ENCODE results near the gene DDX43.
A peak's percentile ranks its signal among the peaks of the same experiment; 100 is the strongest.
"Not testable (repeated sequence)": the region's sequence is repeated elsewhere in the genome, so short reads cannot be mapped to it uniquely, and the experiment has no call there.

Gene DDX43

DNA sequence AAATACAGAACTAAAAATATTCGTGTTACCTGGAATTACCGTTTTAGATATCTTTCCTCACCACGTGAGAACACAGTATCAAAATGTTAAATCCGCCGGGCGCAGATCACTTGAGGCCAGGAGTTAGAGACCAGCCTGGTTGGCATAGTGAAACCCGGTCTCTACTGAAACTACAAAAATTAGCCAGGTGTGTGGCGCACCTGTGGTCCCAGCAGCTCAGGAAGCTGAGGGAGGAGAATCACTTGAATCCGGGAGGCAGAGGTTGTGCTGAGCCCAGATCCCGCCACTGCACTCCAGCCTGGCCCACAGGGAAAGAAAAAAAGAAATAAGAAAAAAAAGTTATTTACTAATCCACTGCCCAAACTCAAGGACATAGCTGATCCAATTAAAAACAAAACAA lies 4.8 kb upstream of the DDX43 start:
- DNase-seq, result no peak

DNA sequence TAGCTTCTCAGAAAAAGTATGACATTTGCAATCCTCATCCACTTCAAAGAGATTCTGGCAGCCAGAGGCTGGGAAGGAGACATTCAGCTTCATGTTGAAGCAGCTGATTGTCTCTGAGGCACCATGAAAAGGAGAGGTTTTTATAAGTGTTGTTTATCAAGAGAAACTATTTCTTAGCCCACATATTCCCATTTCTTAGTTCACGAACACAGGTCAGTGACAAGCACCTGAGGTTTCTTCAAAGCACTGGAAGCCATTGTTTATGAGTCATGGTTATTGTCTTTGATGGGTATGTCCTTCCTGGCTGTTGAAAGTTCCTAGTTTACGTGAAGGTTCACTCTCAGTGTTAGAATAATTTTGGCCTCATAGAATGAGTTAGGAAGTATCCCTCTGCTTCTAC lies 3.0 kb upstream of the DDX43 start:
- peak; percentile 12 for DNase-seq

DNA sequence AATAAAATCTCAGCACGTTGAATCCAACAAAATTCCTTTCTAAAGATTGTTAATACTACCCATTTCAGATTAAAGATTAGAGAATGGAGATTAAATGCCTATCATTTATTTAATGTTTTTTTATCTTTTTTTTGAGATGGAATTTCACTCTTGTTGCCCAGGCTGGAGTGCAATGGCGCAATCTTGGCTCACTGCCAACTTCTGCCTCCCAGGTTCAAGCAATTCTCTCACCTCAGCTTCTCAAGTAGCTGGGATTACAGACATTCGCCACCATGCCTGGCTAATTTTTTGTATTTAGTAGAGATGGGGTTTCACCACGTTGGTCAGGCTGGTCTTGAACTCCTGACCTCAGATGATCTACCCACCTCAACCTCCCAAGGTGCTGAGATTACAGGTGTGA lies 2.4 kb upstream of the DDX43 start:
- DNase-seq, result not testable (repeated sequence)

DNA sequence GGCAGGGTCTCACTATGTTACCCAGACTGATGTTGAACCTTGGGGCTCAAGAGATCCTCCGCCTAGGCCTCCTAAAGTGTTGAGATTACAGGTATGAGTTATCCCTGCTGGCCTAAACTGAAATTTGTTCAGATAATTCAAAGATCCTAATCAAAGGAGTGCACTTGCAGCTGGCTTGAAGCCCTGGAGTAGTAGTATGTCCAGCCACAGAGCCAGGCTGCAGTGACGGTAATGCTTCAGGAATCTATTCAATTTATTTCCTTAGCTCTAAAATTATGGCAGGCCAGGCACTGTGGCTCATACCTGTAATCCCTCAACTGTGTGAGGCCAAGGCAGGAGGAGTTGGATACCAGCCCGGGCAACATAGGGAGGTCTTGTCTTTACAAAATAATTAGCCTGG lies 1.4 kb upstream of the DDX43 start:
- DNase-seq, result no peak

DNA sequence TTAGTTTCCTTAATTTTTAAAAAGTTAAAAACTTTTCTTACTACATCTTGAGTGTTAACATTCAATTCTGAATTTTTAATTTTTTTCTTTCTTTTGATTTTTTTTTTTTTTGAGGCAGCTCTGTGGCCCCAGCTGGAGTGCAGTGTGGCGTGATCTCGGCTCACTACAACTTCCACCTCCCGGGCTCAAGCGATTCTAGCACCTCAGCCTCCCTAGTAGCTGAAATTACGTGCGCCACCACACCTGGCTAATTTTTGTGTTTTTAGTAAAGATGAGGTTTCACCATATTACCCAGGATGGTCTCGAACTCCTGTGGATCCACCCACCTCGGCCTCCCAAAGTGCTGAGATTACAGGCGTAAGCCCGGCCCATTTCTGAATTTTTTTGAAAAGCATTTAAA lies 1.2 kb downstream of the DDX43 start:
- no peak for DNase-seq

DNA sequence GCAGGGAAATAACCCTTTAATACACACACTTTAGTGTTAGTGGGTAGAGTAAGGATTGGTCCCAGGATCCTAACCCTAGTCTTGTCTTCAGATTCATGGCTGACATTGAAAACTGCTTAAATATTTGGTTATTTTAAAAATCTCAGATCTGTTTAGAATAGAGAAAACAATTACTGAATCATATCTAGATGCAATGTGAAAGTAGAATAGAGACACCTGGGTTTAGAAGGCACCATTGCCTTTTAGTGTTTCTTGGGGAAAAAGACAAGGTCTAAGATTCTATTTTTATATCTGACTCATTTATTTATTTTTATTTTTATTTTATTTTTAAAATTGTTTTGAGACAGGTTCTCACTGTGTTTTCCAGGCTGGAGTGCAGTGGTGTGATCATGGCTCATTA lies 6.0 kb downstream of the DDX43 start:
- no peak for DNase-seq

DNA sequence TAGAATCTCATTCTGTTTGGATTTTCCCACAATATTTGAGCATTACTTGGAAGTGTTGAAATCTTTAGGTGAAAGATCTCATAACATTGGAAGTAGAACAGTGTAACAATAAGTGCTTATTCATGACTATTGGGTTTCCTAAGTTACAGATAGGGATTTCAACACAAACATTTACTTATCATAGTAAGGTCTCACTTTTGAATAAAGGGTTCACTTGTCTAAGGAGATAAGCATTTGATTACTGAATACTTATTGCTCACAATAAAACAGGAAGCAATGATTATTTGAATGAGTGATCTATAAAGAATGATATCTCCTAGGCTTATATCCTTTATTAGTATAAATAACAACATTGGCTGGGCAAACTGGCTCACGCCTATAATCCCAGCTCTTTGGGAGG lies 14.8 kb downstream of the DDX43 start:
- DNase-seq, result no peak

DNA sequence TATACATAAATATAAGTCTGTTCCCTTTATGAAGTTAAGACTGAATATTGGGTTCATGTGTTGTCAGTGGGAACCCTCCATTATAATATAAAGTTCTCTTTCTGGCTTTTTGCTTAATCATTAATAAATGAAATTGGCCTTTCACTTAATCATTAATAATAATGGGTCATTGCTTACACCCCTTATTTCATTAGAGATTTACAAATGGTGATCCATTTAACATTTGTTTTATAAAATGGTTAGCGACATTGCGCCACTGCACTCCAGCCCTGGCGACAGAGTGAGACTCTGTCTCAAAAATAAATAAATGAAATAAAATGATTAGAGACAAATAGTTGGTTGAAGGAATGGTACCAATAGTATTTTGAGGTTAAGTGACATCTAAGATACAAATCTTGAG lies 18.5 kb downstream of the DDX43 start:
- DNase-seq, result no peak

DNA sequence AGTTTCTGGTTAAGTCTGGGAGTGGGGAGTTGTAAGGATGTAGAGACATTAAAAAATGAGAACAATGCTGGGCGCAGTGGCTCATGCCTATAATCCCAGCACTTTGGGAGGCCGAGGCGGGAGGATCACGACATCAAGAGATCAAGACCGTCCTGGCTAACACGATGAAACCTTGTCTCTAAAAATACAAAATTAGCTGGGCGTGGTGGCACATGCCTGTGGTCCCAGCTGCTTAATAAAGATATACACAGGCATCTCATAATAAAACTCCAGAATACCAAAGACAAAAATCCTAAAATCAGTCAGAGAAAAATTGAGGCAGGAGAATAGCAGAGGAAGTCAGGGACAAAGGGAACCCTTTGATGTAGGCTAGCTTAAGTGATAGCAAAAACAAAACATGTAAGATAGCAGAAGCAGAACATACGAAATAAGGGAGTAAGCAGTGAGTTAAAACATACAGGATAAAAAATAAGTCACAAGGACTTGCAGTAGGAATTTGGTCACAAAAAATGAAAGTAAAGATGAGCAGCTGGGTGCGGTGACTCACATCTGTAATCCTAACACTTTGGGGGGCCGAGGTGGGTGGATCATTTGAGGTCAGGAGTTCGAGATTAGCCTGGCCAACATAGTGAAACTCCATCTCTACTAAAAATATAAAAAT lies 23.6 kb downstream of the DDX43 start:
- DNase-seq, result no peak

DNA sequence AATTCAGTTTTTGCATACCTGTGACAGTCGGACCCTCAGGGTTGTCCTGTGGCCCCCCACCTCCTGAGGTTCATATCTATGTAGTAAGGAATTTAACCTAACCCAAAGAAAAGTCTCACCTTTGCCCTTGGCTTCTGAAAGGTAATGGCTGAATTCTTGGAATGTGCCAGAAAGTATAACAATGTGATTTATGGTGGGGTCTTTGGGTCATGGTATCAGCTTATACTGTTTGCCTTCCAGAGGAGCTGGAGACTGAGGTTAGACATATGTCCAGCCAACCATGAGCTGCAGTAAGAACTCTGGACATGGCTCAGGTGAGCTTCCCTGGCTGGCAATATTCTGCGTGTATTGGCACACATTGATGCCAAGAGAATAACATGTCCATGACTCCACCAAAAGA lies 26.9 kb downstream of the DDX43 start:
- no peak for DNase-seq

DNA sequence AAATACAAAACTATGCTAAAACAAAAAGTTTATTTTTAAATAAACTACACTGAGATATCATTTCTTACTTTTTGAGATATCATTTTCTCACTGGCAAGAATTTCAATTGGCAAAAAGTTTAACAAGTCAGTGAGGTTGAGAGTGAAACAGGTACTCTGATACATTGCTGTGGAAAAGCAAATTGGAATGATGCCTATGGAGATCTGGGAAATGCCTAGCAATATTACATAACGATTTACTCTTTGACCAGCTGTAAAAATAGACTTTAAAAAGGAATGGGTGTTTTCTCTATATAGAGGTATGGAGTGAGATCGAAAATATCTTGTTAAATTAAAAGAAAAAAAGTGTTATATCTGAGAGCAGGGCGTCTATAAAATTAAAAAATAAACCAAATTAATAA lies 40.6 kb downstream of the DDX43 start:
- DNase-seq, result no peak

DNA sequence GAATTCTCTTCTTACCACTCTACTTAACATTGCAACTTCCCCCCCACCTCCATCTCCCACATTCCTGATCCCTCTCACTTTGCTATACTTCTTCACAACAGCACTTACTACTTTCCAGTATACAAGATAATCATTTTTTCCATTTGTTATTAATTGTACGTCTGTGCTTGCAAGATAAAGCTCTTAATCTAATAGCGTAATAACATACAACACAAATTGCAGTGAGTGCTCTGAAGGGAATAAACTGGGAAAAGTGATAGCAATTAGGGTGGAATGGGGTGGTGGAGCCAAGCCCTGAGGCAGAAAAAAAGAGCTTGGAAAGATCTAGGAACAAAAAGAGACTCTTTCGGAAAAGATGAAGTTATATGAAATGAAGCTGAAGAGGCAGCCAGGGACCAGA lies 48.9 kb downstream of the DDX43 start:
- DNase-seq, result no peak

DNA sequence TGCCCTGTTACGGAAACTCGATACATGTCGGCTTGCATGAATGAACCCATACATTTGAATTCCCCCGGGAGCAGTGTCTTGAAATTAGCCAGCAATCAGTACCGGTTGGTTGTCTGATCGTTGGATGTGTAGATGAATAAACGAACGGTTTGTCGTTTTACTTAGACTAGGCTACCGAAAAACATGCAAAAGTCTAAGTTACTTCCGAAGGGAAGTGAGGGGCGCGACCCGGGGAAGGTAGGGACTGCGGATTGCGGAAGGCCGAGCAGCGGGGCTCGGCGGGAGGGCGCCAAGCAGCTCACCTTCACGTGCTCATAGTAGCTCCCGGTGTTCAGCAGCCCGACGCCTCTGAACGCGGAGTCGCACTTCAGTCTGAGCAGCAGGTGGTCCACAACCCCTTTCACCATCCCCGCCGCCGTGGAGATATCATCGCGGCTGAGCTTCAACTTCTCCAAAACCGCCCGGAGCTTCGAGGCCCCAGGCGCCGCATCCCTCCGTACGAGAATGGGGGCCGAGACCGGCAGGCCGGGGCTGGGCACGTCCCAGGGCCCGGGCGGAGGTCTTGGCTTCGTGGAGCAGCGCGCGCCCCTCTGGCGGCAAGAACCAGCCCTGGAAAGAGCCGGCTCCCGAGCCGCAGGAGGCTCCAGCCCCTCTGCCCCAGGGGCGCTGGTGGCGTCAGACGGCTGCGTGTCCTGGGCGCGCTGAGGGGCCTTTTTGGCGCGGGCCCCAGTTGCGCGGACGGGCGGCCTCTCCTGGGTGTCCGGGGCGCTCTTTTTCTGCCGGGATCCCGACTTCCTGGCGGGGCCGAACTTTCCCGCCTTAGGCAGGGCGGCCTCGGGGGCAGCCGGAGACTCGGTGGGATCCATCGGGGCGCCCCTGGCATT lies 56.8 kb downstream of the DDX43 start:
- DNase-seq, result peak; percentile 42

DNA sequence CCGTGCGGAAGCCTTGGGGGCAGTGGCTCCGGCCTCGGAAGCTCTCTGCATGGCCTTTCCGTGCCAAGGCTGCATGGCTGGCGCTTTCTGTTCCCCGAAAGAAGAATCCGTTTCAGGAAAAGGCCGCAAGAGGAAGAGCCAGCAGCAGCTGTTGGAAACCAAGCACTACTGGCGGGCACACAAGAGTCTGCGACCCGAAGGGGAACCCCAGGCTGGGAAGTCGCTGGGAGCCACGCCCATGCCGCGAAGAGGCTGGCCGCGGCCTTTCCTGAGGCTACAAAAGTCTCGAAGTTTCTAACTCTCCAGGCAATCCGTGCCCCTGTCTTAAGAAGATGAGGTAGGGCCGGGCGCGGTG lies 57.5 kb downstream of the DDX43 start, which contains the start of gene CGAS:
Gene CGAS (minus strand): TSS at position 191 of the 355 bp plus-strand sequence. CDS start 116 bp downstream, at position 75.
- peak; percentile 72 for DNase-seq

DNA sequence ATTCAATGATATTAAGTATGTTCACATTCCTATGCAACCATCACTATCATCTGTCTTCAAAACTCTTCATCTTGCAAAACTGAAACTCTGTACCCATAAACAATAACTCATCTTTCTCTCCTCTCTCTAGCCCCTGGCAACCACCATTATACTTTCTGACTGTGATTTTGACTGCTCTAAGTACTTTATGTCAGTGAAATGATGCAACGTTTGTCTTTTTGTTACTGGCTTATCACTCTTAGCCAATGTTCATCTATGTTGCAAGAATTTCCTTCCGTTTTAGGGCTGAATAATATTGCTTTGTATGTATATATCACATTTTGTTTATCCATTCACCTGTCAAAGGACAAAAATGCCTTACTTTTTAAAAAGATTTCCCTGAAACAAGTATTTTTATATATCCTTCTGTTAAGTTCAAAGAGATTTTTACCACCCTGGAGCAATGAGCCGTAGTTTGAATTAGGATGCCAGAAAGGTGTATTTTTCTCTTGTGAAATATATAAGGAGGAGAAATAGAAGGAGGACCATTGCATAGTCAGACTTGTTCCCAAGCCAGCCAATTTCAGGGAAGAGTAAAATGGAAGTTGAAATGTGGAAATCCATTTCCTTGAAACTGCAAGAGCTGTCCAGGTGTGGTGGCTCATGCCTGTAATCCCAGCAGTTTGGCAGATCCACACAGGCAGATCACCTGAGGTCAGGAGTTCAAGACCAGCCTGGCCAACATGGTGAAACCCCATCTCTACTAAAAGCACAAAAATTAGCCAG lies 61.4 kb downstream of the DDX43 start:
- no peak for DNase-seq

DNA sequence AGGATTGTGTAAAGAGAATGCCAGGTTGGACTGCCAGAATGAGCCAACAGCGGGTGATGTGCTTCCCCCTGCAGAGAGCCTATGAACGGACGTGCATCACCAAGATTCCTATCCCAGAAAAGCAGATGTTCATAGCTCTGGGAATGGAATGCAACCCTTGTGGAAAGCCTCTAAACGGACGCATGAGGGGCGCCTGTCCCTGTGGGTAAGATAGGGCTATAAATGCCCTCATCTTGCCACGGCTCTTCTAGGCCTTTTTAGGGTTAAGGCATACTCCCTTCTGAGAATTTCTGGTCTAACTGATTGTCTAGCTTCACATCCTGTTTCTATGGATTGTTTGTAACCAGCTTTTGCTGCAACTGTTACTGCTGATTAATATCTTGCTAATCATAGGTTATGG lies 64.8 kb downstream of the DDX43 start:
- not testable (repeated sequence) for DNase-seq

DNA sequence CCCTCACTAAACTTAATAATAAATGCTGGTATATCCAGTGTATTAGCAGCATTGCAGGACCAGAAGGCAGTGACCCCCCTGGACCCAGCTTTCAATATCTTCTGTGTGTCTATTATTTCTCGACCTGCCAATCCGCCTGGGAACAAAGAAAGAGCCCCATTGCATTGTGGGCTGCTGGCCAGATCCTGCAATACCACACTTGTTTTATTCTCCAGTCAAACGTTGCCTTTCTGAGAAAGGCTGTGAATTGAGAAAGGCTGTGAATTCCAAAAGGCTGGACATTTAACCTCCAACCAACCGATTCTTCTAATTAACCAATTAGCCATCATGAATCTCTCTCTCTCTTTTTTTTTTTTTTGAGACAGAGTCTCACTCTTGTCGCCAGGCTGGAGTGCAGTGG lies 65.4 kb downstream of the DDX43 start:
- no peak for DNase-seq

DNA sequence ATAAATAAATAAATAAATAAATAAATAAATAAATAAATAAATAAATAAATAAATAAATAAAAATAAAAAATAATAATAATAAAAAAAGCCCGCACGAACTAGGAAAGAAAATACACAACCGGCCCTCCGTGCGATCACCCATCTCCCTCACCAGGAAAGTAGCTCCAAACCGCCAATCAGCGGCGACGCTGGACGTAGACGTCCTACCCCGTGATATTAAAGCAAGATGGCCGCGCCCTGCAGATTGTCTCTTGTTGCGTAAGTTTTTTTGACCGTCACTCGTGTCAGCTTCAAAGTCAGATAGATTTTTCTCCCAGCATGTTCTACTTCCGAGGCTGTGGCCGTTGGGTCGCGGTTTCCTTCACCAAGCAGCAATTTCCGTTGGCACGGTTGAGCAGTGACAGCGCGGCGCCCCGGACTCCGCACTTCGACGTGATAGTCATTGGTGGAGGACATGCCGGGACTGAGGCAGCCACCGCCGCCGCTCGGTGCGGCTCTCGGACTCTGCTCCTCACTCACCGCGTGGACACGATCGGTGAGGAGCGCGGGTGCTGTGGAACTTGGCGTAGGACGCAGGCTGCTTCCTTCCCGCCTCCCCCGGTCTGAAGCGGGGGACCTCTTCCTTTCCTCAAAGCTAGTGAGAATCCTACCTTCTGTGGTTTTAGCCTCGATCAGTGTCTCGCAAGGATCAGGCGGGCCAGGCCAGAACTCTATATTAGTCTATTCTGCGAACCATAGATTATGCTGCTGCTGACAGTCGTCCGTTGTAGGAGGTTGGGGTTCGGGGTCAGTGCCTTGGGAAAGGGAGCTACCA lies 67.1 kb downstream of the DDX43 start, which contains the start of gene MTO1:
Gene MTO1 (plus strand): TSS at position 201 of the 814 bp plus-strand sequence. CDS start 118 bp downstream, at position 319.
- peak; percentile 87 for DNase-seq

All from central memory CD4-positive, alpha-beta T cell (primary cell).